Measurements from ENCODE around the gene GOLPH3. TPM values are rescaled to one million over a fixed set of nuclear protein-coding genes. Genes with fewer than 3 reads are reported as not detected.
A peak's percentile ranks its signal among the peaks of the same experiment; 100 is the strongest.

Gene GOLPH3
- total RNA-seq, 1 donor: 86.4 TPM

DNA sequence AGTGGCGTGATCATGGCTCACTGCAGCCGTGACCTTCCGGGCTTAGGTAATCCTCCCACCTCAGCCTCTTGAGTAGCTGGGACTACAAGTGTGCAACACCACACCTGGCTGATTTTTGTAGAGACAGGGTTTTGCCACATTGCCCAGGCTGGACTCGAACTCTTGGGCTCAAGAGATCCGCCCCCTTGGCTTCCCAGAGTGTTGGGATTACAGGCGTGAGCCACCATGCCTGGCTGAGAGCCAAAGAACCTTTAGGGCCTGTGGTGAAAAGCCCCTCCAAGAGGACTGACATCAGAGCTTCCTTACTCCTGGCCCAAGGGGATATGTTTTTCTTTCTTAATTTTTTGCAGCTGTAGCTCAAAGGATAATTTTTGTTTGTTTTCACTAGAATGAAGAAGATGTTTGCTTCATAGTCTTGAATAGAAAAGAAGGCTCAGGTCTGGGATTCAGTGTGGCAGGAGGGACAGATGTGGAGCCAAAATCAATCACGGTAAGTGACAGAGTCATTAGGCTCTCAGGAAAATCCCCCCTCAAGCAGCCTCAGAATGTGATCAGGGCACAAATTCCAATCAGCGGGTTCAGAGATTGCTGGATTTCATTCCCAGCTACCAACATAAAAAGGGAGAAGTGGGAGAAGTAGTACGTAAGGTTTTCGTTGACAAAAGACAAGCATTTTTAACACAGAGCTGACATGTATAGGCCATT is 77.1 kb downstream of the GOLPH3 start:
- H3K4me3 ChIP-seq (ENCODE audit: low read depth, low read length): no peak overlapping the region
- TF ChIP-seq, protein P1, sequence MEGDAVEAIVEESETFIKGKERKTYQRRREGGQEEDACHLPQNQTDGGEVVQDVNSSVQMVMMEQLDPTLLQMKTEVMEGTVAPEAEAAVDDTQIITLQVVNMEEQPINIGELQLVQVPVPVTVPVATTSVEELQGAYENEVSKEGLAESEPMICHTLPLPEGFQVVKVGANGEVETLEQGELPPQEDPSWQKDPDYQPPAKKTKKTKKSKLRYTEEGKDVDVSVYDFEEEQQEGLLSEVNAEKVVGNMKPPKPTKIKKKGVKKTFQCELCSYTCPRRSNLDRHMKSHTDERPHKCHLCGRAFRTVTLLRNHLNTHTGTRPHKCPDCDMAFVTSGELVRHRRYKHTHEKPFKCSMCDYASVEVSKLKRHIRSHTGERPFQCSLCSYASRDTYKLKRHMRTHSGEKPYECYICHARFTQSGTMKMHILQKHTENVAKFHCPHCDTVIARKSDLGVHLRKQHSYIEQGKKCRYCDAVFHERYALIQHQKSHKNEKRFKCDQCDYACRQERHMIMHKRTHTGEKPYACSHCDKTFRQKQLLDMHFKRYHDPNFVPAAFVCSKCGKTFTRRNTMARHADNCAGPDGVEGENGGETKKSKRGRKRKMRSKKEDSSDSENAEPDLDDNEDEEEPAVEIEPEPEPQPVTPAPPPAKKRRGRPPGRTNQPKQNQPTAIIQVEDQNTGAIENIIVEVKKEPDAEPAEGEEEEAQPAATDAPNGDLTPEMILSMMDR (IDR thresholded peaks at IDR 0.05; ENCODE audit: insufficient read depth, low read depth, low read length): no peak
- DNase-seq (ENCODE audit: low read depth): no peak

DNA sequence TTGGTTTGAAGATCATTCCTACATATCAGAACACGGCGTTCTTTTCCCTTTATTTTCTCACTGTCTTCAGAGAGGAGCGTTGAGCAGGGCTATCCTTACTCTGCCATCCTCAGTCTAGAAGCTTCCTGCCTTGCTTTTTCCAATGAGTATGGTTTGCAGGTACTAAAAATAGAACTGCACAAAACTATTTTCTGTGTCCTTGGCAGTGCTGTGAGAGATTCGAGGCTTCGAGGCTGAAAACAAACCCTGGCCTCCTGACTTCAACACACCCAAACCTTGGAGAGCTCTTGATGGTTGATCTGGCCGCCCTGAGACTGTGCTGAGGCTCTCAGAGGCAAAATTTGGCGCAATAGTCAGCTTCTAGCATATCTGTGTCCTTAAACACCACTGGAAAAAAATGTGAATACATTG is 78.9 kb downstream of the GOLPH3 start:
- no peak overlapping the region for H3K4me3 ChIP-seq (ENCODE audit: low read depth, low read length)
- TF ChIP-seq, protein P1 (IDR thresholded peaks at IDR 0.05; ENCODE audit: insufficient read depth, low read depth, low read length): no peak
- DNase-seq (ENCODE audit: low read depth): no peak

DNA sequence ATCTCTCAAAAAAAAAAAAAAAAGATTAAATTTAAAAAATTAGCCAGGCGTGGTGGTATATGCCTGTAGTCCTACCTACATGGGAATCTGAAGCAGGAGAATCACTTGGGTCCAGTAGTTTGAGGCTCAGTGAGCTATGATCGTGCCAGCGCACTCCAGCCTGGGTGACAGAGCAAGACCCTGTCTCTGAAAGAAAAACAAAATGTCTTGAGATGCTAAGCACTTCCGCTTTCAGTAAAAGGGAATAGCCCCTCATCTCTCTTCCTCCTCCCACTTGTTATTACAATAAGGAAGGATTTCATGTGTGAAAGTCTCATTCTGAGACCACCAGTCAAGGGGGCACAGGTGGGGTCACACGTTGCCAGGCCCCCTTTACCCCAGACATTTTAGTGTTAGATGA is 79.4 kb downstream of the GOLPH3 start:
- H3K4me3 ChIP-seq (ENCODE audit: low read depth, low read length): no peak overlapping the region
- TF ChIP-seq, protein P1 (IDR thresholded peaks at IDR 0.05; ENCODE audit: insufficient read depth, low read depth, low read length): no peak
- no peak for DNase-seq (ENCODE audit: low read depth)

DNA sequence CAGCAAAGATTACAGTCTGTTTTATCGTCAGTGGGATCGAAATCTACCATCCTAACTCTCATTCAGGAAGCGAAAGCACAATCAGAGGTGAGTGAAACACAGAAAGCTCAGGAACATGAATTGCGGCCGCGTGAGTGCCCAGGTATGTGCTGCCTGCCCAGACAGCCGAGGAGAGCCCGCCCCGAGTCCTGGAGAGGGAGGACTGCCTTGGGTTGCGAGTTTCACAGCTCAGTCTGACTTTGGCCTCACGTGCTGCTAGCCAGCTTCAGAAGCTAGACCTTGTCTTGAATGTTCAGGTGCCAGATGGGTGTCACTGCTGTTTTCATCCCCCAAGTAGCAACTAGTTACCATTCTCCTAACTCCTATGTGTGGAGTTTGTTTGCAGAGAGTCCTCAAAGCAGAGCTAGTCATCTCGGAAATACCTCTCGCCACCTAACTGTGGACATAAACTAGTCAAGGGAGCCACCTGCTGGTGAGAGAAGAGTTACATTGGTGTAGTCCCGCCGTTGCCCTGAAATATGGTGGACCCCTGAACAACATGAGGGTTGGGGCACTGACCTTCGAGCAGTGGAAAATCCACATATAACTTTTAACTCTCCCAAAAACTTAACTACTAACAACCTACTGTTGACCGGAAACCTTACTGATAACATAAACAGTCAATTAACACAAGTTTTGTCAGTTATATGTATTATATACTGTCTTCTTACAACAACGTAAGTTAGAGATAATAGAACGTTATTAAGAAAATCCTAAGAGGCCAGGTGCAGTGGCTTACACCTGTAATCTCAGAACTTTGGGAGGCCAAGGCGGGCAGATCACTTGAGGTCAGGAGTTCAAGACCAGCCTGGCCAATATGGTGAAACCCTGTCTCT is 80.9 kb downstream of the GOLPH3 start:
- peak; percentile 74 for DNase-seq (ENCODE audit: low read depth)

DNA sequence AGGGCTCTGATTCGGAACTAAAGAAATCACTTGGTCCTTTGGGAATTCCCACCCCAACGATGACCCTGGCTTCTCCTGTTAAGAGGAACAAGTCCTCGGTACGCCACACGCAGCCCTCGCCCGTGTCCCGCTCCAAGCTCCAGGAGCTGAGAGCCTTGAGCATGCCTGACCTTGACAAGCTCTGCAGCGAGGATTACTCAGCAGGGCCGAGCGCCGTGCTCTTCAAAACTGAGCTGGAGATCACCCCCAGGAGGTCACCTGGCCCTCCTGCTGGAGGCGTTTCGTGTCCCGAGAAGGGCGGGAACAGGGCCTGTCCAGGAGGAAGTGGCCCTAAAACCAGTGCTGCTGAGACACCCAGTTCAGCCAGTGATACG is 83.4 kb downstream of the GOLPH3 start:
- DNase-seq (ENCODE audit: low read depth): no peak
- TF ChIP-seq, protein P1 (IDR thresholded peaks at IDR 0.05; ENCODE audit: insufficient read depth, low read depth, low read length): no peak
- H3K4me3 ChIP-seq (ENCODE audit: low read depth, low read length): no peak overlapping the region

More for the DNA sequence above, 80.9 kb downstream of the GOLPH3 start:
- TF ChIP-seq, protein P1 (IDR thresholded peaks at IDR 0.05; ENCODE audit: insufficient read depth, low read depth, low read length): peak; percentile 76
- no peak overlapping the region for H3K4me3 ChIP-seq (ENCODE audit: low read depth, low read length)

DNA sequence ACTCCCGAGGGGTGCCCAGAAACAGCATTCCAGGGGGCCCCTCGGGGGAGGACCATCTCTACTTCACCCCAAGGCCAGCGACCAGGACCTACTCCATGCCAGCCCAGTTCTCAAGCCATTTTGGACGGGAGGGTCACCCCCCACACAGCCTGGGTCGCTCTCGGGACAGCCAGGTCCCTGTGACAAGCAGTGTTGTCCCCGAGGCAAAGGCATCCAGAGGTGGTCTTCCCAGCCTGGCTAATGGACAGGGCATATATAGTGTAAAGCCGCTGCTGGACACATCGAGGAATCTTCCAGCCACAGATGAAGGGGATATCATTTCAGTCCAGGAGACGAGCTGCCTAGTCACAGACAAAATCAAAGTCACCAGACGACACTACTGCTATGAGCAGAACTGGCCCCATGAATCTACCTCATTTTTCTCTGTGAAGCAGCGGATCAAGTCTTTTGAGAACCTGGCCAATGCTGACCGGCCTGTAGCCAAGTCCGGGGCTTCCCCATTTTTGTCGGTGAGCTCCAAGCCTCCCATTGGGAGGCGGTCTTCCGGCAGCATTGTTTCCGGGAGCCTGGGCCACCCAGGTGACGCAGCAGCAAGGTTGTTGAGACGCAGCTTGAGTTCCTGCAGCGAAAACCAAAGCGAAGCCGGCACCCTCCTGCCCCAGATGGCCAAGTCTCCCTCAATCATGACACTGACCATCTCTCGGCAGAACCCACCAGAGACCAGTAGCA is 83.9 kb downstream of the GOLPH3 start:
- H3K4me3 ChIP-seq (ENCODE audit: low read depth, low read length): no peak overlapping the region
- DNase-seq (ENCODE audit: low read depth): no peak
- TF ChIP-seq, protein P1 (IDR thresholded peaks at IDR 0.05; ENCODE audit: insufficient read depth, low read depth, low read length): no peak

Measured in fibroblast of villous mesenchyme (primary cell).